ENCODE data around the gene CFAP77. TPM values are rescaled to one million over a fixed set of nuclear protein-coding genes. Genes with fewer than 3 reads are reported as not detected.
A peak's percentile ranks its signal among the peaks of the same experiment; 100 is the strongest.

CFAP77 gene
- total RNA-seq, 2 experiments from 2014 or later: not detected

DNA sequence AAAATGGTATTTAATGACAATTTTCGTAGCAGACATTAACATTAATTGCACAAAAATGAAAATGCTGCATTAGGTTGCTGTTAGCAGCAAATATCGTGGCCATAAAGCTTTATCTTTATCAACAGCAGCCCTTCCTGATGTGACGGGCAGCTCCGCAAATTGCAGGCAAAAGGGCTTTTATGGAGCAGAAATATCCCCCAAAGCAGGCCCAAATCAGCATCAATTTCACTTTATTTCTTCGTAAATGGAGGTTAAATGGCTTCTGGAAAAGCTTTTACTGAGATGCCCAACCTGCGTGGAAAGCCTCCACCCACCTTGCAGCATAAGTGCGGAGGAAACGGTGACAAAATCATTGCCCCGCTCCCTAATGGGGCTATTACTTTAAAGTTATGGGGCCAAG lies 94.5 kb downstream of the CFAP77 start:
- DNase-seq: no peak
- Mint-ChIP-seq H3K27me3 (peaks cover 9% of the 10 kb centered on the region), H3K36me3 (ENCODE audit: low read depth) (no peaks in the 10 kb centered on the region), H3K27ac (no peak overlapping the region), H3K4me1 (ENCODE audit: low read depth) (peaks cover 17% of the 10 kb centered on the region), H3K4me3 (no peak overlapping the region), H3K9me3 (no peaks in the 10 kb centered on the region)
- H3K4me3 ChIP-seq (ENCODE audit: low read length): no peak overlapping the region
- peaks cover 22% of the 10 kb centered on the region for H3K4me1 ChIP-seq (ENCODE audit: insufficient read depth, low read length)
- no peak for ATAC-seq (ENCODE audit: poor library complexity)
- H3K9me3 ChIP-seq (ENCODE audit: control insufficient read depth in 1 of 2, insufficient read depth in 1 of 2, low read length in 2 of 2): no peaks in the 10 kb centered on the region
- no peak overlapping the region for H3K27ac ChIP-seq (ENCODE audit: low read depth in 1 of 2, low read length in 2 of 2)
- H3K27me3 ChIP-seq (ENCODE audit: control insufficient read depth in 1 of 2, insufficient read depth in 2 of 2, low read length in 2 of 2): peaks cover 0 to 5% of the 10 kb centered on the region in 2 experiments
- POLR2A ChIA-PET: no interaction called here
- TF ChIP-seq, protein P1, sequence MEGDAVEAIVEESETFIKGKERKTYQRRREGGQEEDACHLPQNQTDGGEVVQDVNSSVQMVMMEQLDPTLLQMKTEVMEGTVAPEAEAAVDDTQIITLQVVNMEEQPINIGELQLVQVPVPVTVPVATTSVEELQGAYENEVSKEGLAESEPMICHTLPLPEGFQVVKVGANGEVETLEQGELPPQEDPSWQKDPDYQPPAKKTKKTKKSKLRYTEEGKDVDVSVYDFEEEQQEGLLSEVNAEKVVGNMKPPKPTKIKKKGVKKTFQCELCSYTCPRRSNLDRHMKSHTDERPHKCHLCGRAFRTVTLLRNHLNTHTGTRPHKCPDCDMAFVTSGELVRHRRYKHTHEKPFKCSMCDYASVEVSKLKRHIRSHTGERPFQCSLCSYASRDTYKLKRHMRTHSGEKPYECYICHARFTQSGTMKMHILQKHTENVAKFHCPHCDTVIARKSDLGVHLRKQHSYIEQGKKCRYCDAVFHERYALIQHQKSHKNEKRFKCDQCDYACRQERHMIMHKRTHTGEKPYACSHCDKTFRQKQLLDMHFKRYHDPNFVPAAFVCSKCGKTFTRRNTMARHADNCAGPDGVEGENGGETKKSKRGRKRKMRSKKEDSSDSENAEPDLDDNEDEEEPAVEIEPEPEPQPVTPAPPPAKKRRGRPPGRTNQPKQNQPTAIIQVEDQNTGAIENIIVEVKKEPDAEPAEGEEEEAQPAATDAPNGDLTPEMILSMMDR (IDR thresholded peaks at IDR 0.05): no peak
- H3K36me3 ChIP-seq (ENCODE audit: insufficient read depth, low read length): no peaks in the 10 kb centered on the region
- intact Hi-C loops (cut with DNase I, micrococcal nuclease): no loop called here
- CTCF ChIA-PET: no interaction called here

DNA sequence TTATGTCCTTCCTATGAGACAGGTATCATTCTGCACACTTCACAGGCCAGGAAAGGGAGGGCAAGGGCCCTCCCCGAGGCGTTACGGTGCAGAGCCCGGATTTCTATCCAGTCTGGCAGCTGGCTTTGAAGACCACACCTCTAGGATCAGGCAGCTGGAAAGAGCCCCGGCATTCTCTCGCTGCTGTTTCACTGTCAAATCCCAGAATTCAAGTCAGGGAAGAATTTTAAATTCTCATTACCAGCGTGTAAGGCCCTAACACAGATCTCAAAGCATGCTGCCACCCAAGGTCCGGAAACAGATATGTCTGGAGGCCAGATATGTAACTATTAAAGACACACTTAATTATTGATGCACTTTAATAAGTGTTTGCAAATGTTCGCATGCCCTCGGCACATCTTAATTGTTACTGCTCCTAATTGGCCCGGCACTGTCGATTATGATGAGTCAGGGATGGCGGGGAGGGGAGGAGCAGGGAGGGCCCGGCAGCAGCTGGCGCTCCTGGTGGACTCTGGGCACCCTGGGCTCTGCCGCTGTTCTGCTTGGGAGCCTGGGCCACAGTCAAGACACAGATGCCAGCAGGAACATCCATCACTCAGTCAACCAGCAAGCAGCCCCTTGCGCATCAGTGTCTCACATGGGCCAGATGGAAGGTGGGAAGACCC lies 96.1 kb downstream of the CFAP77 start:
- ATAC-seq (ENCODE audit: poor library complexity) (no peak), DNase-seq (no peak)
- Mint-ChIP-seq H3K4me3 (no peak overlapping the region), H3K27ac (no peak overlapping the region), H3K27me3 (peaks cover 9% of the 10 kb centered on the region), H3K9me3 (no peaks in the 10 kb centered on the region), H3K36me3 (ENCODE audit: low read depth) (no peaks in the 10 kb centered on the region), H3K4me1 (ENCODE audit: low read depth) (peaks cover 17% of the 10 kb centered on the region)
- ChIA-PET CTCF (no interaction called here), POLR2A (interaction anchor here (0.7 kb wide), 1 partner anchor 143 kb away, joined by 3 read pairs; no protein-coding TSS in a partner anchor)
- no peak overlapping the region for H3K4me3 ChIP-seq (ENCODE audit: low read length)
- H3K27ac ChIP-seq (ENCODE audit: low read depth in 1 of 2, low read length in 2 of 2): no peak overlapping the region
- TF ChIP-seq, protein P1 (IDR thresholded peaks at IDR 0.05): no peak
- H3K4me1 ChIP-seq (ENCODE audit: insufficient read depth, low read length): peaks cover 22% of the 10 kb centered on the region
- no peaks in the 10 kb centered on the region for H3K36me3 ChIP-seq (ENCODE audit: insufficient read depth, low read length)
- H3K9me3 ChIP-seq (ENCODE audit: control insufficient read depth in 1 of 2, insufficient read depth in 1 of 2, low read length in 2 of 2): no peaks in the 10 kb centered on the region
- intact Hi-C loops (cut with DNase I, micrococcal nuclease): loop anchor here in 1 of 2 experiments (2.0 kb wide), 2 partner anchors 95 to 467 kb away; partner anchors contain the start of gene CFAP77
- H3K27me3 ChIP-seq (ENCODE audit: control insufficient read depth in 1 of 2, insufficient read depth in 2 of 2, low read length in 2 of 2): peaks cover 0 to 5% of the 10 kb centered on the region in 2 experiments

DNA sequence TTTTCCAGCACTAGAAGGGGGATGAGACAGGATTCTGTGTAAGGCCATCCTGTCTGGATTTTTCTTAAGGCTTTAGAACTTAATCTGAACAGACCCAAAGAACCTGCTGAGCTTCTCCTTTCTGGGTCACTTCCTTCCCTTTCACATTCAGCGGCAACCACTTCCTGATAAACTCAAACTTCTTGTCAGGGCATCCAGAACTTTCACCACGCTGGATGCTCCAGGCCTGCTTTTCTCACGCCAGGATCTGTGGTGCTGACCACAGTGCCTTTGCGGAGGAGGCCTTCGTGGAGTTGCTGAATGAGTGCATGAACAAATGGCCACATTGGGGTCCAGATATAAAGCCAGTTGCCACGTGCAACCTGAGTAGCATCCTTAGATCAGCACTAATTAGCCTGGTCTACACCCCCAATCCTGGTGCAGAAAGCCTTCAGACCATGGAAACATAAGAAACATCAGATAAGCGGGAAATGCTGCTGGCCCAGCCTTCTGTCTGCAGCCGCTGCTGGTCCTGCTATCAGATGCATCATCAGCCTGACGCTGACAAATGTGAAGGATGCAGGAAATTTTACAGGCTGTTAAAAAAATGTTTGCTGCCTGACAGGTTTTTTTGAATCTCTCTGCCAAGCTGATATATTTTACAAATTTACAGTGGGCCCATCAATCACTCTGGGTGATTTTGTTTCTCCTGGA lies 97.1 kb downstream of the CFAP77 start:
- POLR2A ChIA-PET: interaction anchor here (0.7 to 1.0 kb wide), 2 partner anchors 21 to 142 kb away, joined by 3 read pairs; no protein-coding TSS in a partner anchor
- H3K27me3 Mint-ChIP-seq: peaks cover 9% of the 10 kb centered on the region
- H3K27me3 ChIP-seq (ENCODE audit: control insufficient read depth in 1 of 2, insufficient read depth in 2 of 2, low read length in 2 of 2): peaks cover 0 to 5% of the 10 kb centered on the region in 2 experiments
- no peak overlapping the region for H3K27ac Mint-ChIP-seq
- H3K4me3 ChIP-seq (ENCODE audit: low read length): no peak overlapping the region
- H3K9me3 Mint-ChIP-seq: no peaks in the 10 kb centered on the region
- TF ChIP-seq, protein P1 (IDR thresholded peaks at IDR 0.05): no peak
- H3K36me3 ChIP-seq (ENCODE audit: insufficient read depth, low read length): no peaks in the 10 kb centered on the region
- H3K27ac ChIP-seq (ENCODE audit: low read depth in 1 of 2, low read length in 2 of 2): no peak overlapping the region
- ATAC-seq (ENCODE audit: poor library complexity): no peak
- H3K9me3 ChIP-seq (ENCODE audit: control insufficient read depth in 1 of 2, insufficient read depth in 1 of 2, low read length in 2 of 2): no peaks in the 10 kb centered on the region
- DNase-seq: peak in 1 of 14 experiments; percentile 13
- H3K4me3 Mint-ChIP-seq: no peak overlapping the region
- peaks cover 17% of the 10 kb centered on the region for H3K4me1 Mint-ChIP-seq (ENCODE audit: low read depth)
- H3K36me3 Mint-ChIP-seq (ENCODE audit: low read depth): no peaks in the 10 kb centered on the region
- CTCF ChIA-PET: interaction anchor here (0.9 kb wide), 1 partner anchor 293 kb away, joined by 3 read pairs; no protein-coding TSS in a partner anchor
- H3K4me1 ChIP-seq (ENCODE audit: insufficient read depth, low read length): peaks cover 22% of the 10 kb centered on the region
- intact Hi-C loops (cut with DNase I, micrococcal nuclease): loop anchor here (1.0 to 2.0 kb wide), 5 partner anchors 96 to 466 kb away; partner anchors contain the start of gene CFAP77 (in 1 of the 2)
